Brain pericyte (primary cell): ENCODE results near the gene IL2RA.
"Not testable (repeated sequence)": the region's sequence is repeated elsewhere in the genome, so short reads cannot be mapped to it uniquely, and the experiment has no call there.

Experiments used
- DNase-seq: peaks from one replicate; pipeline ENCODE4 v3.0.0-alpha.2; 2012; ENCODE audit warnings: low read depth, low spot score

The IL2RA gene

GRCh38 chr10:6058682-6059475 lies 3.3 kb downstream of the IL2RA start:
- no peak for DNase-seq

GRCh38 chr10:6056411-6057135 lies 5.6 kb downstream of the IL2RA start:
- no peak for DNase-seq

DNA sequence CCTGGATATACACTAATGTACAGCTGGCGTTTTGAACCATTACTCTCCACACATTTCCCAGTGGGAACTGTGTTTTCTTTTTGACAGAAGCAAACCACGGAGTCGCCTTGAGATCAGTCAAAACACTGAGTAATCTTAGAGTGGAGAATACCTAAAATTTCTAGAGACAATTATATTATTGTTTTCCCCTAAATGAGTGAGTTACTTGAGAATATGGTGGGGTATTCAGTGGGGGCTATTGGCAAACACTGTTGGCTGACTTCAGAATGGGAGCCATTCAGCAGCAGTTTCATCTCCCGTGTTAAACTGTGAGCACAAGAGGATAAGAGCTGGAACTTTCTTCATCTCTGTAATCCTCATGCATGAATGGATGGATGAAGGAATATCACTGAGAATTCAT lies 6.2 kb downstream of the IL2RA start:
- DNase-seq = no peak

- no peak for DNase-seq
Measured at GRCh38 chr10:6054884-6055283, 7.3 kb downstream of the IL2RA start.

DNA sequence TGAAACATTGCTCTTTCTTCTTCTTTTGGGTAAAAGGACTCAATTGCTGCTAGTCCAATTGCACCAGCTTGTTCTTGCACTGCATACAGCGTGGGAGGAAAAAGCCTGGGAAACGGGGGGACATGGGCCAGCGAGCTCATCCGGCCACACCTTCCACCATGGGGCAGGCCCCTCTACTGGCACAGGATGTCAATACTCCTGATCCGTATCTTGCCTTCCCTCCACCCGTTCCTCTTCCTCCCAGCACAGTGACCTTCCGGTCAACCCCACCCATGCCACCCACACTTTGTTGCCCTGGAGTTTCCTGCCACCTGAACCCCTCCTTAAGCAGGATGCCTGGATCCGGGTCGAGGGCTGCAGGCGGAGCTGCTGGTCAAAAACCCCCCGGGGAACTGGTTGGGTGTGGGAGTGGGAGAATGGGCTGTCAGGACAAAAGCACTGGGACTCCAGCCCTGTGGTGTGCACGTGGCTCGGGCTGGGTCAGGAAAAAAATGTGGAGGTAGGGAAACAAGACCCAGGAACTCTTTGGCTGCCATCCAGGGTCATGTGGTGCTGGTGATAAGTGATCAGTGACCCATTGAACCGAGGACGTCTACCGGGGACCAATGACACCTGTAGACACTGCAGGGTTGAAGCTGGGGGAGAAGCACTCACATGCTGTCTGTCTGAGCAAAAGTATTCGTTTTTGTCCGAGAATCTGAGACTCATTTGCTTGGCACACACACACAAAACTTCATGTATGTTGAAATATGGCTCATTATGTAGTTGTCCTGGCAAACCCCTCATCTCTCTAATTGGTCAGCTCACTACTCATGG lies 8.1 kb downstream of the IL2RA start:
- no peak for DNase-seq

- DNase-seq = no peak
Measured at GRCh38 chr10:6053303-6053702, 8.9 kb downstream of the IL2RA start.

GRCh38 chr10:6052247-6053221 lies 9.6 kb downstream of the IL2RA start:
- DNase-seq = no peak

DNA sequence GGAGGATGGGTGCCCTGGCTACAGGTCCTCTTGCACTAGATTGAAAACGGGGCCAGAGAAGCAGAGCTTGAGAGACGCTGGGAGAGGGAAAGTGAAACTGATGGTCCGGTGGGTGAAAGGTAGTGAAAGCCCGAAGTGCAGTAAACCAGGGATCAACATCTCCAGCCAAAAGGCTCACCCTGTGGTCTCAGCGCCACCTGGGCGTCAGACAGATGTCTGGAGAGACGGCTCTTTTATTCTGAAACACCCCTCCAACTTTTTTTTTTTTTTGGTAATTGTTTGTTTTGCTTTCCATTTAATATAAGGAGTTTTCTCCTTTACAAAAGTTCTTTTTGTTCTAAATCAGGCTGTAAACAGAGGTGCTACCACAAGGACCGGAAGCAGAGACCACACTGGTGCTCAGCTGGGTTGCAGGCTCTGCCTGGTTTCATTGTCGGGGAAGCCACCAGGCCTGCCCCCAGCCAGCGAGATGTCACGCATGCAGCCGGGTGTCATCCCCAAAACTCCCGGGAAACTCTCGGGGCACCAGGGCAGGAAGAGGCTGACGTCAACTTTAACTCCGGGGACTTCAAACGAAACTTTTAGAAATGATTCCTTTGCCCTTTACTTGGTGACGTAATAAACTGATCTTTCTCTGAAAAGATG lies 11.2 kb downstream of the IL2RA start:
- no peak for DNase-seq

GRCh38 chr10:6049031-6049400 lies 13.2 kb downstream of the IL2RA start:
- DNase-seq = no peak

DNA sequence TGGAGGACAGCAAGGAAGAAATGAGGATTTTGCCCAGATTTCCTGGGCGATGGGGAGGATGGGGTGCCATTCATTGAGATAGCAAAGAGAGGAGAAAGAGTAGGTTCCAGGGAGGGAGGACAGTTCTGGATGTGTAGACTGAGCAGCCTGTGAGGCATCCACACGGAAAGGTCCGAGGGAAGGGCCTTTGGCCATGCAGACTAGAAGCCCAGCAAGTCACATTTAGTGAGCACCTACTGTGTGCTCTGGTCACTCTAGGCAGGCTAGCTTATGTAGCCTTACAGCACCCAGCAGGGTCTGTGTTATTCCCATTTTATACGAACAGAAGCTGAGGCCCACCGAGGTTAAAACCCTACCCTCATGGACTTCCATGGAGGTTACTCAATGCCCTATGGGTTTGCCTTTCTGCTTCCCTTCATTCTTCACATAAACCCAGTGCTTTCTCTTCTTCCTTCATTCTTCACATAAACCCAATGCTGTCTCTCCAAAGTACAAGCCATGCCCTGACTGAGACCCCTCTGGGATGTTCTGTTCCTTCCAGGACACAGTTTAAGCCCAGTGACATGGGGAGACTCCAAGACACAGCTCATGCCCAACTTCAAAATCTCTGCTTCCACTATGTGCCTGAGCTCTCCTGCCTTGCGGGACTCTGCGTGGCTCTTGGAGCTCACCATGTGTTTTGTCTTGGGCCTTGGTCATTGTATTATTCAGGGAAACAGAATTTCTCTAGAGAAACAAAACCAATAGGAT lies 13.7 kb downstream of the IL2RA start:
- no peak for DNase-seq

DNA sequence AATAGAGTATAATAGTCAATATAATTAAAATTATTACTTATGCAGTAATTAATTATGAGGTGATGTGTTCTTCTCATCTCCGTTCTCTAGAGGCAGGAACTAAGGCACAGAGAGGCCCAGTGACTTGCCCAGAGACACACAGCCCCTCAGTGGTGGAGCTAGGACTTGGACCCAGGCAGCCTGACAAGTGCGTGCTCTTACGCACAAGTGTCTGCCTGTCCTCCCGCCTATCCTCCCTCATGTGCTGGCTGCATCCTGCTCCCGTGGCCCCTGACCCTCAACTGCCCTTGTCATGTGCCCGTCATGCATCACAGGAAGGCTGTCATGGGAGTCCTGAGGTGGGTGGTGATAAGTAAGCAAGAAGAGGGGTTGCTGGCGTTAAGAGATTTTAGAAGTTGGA lies 14.3 kb downstream of the IL2RA start:
- DNase-seq = no peak

DNA sequence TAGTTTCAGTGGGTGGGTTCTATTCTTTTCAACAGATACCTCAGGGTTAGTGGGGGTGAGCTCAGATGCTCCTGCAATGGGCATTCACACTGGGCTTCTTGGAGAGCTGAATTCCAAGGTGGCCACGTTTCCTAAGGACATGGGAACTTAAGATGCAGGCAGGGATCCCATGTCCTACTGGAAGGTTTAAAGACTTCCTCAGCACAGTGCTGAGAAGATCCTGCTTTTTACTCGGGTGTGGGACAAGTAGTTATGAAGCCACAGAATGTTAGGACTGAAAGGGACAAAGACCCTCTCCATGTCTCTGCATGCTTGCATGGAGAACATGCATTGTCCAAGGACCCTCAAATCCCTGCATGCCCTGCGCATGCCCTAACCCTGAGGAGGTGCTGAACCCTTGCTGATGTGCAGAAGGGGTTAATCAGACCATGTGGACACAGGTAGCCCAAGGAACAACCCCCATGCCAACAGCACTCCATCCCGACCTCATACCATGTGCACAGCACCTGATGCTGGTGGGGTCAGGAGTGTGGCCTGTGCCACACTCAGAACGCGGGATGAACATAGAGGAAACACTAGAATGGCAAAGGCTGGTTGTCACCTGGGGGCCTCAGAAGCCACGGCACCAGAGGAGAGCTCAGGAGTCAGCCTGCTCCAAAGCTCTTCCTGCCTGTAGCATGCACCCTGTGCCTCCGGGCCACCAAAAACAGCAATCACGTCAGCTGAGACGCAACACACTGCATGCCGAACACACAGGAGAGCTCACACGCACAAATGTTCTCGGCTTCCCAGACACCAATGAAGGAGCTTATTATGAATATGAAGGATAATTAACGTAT lies 15.2 kb downstream of the IL2RA start:
- no peak for DNase-seq

DNA sequence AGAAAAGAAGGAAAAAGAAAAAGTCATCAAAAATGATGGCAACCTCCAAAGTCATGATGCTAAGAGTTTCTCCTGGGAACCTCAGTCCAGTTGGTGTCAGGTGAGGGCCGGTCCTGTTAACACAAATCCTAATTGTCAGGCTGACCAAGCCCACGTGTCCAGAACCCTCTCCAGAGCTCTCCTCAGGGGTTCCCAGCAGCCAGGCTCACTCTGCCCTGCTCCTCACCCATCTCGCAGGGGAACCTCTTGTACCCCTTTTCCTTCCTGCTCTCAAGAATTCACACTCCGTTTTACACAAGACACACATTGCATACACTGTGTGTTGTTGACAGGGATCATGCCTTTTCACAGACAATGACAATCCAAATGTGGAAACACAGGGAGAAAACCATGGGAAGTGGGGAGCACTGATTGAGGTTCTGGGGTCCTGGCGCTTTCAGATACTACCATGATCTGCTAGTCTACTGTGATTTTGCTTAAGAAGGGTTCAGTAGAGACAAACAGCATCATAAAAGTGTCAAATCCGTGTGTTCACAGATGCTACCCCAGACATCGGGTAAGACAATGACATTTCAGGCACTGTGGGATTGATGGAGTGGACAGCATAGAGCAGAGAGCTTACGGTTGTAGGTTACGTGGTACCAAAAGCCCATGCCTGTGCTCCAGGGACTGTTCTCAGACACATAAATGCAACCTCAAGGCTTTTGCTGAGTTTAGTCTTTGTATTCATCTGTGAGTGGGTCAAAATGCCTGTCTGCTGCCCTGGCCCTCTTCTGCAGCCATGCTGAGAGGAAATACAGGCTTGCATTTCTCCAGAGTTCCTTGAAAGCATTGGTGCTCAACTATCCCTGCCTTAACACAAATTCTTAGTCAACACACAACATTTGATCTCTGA lies 16.0 kb downstream of the IL2RA start:
- DNase-seq = no peak

- DNase-seq = no peak
Measured at GRCh38 chr10:6045314-6045848, 16.8 kb downstream of the IL2RA start.

DNA sequence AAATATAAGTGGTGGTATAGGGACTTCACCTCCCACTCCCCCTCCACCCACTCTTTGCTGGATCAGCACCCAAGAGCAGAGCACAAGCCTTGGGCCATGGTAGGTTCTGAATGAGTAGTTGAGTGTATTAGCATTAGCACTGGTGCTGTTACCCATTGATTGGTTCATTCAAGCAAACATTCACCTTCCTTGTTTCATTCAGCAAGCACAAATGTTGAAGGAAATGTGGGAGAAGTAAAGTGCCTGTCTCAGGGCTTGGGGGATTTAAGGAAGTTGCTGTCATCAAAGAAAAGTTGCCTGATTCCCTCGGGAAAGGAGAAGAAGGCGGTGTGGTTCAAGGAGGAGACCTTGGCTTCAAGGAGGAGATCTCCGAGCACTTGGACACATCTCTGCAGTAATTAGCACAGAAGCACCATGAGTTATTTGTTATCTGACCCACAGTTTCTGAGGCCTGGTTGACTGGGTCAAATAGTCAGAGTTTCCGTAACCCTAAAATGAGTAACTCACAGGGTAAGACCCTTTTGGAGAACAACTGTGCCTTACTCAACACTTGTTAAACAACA lies 17.3 kb downstream of the IL2RA start:
- DNase-seq = no peak

DNA sequence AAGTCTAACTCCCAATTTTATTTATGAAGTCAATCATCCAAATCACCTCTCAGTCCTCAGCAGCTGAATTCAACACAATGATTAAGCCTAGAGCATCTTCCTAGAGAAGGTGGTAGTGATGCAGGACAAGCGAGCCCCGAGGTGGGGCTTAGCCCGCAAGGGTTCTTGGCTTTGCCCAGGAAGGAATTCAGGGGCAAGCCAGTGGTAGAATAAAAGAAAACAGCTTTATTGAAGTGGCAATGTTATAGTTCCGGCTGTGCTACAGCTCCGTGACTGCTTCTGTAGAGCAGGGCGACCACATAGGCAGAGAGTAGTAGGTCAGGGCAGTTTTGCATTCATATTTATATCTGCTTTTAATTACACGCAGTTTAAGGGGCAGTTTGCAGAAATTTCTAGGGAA lies 18.1 kb downstream of the IL2RA start:
- no peak for DNase-seq

DNA sequence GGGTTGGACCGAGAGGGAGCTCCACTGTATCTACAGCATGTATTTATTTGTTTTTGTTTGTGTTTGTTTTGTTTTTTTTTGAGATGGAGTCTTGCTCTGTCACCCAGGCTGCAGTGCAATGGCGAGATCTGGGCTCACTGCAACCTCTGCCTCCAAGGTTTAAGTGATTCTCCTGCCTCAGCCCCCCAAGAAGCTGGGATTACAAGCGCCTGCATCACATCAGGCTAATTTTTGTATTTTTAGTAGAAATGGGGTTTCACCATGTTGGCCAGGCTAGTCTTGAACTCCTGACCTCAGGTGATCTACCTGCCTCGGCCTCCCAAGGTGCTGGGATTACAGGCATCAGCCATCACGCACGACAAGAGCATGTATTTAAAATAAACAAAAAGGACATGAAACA lies 18.8 kb downstream of the IL2RA start:
- DNase-seq = not testable (repeated sequence)
